Thyroid gland (tissue), 4 donors: ENCODE data around the gene DYNLT2.

Experiments
- CTCF ChIP-seq, 6 experiments: fragments of 200-600 bp in 3 of 6; fragments of 450-650 bp in 3 of 6; sonication (generic) in 3 of 6; IDR thresholded peaks; one replicate each; pipeline ENCODE4 v1.5.1; 2016 to 2019; ENCODE audit warnings: antibody characterized with exemption in 6 of 6, mild to moderate bottlenecking in 2 of 6, inconsistent platforms in 1 of 6, moderate library complexity in 1 of 6
- POLR2A ChIP-seq, 2 donors: fragments of 450-650 bp; IDR thresholded peaks; one replicate each; pipeline ENCODE4 v1.6.1; 2017; ENCODE audit warnings: antibody characterized with exemption in 2 of 2, mild to moderate bottlenecking in 2 of 2, moderate library complexity in 1 of 2

DNA sequence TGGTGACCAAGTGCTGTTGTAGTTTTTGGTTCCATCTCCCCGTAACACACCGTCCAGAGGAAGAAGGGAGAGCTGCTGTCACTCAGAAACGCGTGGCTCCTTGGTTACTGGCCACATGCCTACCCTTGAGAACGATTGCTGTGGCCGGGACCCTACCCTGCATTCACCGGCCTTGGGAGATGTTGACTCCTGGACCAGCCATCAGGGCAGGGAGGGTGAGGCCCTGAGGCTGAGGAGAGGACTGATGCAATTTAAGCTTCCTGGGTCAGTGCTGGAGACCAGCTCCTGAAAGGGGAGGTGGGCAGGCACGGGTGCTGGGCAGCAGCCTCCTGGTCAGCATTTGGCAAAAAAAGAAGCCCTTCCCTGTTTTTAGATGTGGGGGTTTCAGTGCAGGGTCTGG, 31.6 kb upstream of the DYNLT2 start:
- TF ChIP-seq CTCF (IDR thresholded peaks at IDR 0.05) (no peak), POLR2A (IDR thresholded peaks at IDR 0.05) (no peak)
